Measurements from ENCODE around the gene FBXL19.

FBXL19 gene

DNA sequence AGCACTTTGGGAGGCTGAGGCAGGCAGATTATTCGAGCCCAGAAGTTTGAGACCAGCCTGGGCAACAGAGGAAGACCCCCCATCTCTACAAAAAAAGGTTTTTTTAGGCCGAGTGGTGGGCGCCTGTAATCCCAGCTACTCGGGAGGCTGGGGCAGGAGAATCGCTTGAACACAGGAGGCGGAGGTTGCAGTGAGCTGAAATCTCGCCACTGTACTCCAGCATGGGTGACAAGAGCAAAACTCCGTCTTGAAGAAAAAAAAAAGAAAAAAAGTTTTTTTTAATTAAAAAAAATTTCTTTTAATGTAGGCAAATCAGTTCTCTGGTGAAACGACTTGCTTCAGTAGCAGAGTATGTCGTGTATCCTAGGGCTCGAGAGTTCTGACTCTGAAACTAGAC lies 72.6 kb downstream of the FBXL19 start:
- no peaks in the 10 kb centered on the region for H3K36me3 ChIP-seq
- intact Hi-C loops (cut with DNase I; ENCODE audit: low total_unique reads): loop anchor here (5.0 kb wide), 1 partner anchor 36 kb away; the partner anchor contains the start of gene STX4
- no peak for DNase-seq
- peak overlapping the region; percentile 71 to 79 for H3K27ac ChIP-seq
- peaks cover 0 to 27% (median 17%) of the 10 kb centered on the region in 4 donors for H3K4me1 ChIP-seq
- TF ChIP-seq, protein P1, sequence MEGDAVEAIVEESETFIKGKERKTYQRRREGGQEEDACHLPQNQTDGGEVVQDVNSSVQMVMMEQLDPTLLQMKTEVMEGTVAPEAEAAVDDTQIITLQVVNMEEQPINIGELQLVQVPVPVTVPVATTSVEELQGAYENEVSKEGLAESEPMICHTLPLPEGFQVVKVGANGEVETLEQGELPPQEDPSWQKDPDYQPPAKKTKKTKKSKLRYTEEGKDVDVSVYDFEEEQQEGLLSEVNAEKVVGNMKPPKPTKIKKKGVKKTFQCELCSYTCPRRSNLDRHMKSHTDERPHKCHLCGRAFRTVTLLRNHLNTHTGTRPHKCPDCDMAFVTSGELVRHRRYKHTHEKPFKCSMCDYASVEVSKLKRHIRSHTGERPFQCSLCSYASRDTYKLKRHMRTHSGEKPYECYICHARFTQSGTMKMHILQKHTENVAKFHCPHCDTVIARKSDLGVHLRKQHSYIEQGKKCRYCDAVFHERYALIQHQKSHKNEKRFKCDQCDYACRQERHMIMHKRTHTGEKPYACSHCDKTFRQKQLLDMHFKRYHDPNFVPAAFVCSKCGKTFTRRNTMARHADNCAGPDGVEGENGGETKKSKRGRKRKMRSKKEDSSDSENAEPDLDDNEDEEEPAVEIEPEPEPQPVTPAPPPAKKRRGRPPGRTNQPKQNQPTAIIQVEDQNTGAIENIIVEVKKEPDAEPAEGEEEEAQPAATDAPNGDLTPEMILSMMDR (IDR thresholded peaks at IDR 0.05): no peak
- no peaks in the 10 kb centered on the region for H3K9me3 ChIP-seq
- H3K4me3 ChIP-seq: peak overlapping the region in 1 of 2 donors; percentile 59
- H3K27me3 ChIP-seq: no peaks in the 10 kb centered on the region

DNA sequence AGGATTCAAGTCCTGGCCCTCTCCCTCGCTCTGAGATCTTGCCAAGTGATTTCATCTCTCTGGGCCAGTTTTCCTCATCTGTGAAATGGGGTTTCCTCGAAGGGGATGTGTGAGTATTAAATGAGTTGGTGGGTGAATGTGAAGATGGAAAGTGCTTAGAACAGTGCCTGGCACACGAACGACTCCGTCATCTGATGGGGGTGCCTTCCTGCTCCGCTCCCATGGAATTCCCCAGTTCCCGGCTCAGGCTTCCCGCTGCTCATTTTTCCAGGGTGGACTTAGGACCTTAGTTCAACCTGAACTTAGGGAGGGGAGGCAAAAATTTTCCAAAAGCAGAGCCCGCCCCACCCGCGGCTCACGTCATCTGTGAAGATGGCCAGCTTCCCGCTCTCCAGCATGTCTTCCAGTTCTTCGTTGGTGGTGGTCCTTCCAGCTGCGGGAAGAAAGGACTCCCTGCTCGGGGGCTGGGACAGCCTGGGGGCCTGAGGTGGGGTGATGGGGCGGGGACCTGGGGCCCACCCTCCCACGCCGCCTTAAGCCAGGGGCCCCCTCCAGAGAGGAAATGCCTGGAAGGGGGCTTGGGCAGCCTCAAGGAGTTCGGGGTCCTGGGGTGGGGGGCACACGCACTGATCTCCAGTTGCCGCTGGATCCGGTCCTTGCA lies 73.1 kb downstream of the FBXL19 start:
- intact Hi-C loops (cut with DNase I; ENCODE audit: low total_unique reads): loop anchor here (5.0 kb wide), 1 partner anchor 36 kb away; the partner anchor contains the start of gene STX4
- H3K27me3 ChIP-seq: no peaks in the 10 kb centered on the region
- H3K9me3 ChIP-seq: no peaks in the 10 kb centered on the region

DNA sequence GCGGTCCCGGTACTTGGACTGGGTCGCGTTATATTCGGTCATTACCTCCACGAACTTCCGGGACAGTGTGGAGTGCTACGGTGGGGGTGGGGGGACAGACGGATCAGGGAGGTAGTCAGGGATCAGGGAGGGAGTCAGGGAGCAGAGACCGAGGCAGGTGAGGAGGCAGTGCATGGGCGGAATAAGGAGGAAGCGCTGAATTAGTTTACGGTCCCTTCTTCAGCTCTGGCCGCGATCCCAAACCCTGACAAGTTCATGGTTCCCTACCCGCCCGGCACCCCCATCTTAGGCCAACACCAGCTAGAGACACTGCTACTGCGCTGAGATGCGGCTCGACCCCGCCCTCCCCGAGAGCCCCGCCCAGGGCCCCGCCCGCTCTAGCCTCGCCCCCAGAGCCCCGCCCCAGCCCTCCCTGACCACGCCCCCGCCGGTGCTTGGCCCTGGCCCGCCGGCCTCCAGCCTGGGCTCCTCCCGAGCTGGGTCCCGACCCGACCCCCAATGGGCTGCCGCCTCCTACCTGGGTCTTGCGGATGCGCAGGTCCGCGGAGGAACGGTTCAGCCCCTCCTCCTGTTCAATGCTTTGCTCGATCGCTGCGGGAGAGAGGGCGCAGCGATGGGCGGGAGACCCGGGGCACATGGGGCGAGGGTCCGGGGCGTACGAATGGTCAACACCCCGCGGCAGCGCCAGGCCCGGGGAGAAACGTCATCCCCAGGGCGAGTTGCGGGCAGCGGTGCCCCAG lies 73.8 kb downstream of the FBXL19 start:
- TF ChIP-seq, protein P1 (IDR thresholded peaks at IDR 0.05): no peak
- H3K27me3 ChIP-seq: no peaks in the 10 kb centered on the region
- no peaks in the 10 kb centered on the region for H3K9me3 ChIP-seq
- intact Hi-C loops (cut with DNase I; ENCODE audit: low total_unique reads): loop anchor here (5.0 kb wide), 1 partner anchor 35 kb away; the partner anchor contains the start of gene STX4
- peaks cover 0 to 27% (median 17%) of the 10 kb centered on the region in 4 donors for H3K4me1 ChIP-seq
- no peaks in the 10 kb centered on the region for H3K36me3 ChIP-seq
- peak overlapping the region; percentile 53 to 59 for H3K4me3 ChIP-seq
- DNase-seq: peak; percentile 81 to 91
- H3K27ac ChIP-seq: peak overlapping the region; percentile 71 to 79

More for the DNA sequence above, 73.1 kb downstream of the FBXL19 start:
- no peak for DNase-seq
- peak overlapping the region; percentile 71 to 79 for H3K27ac ChIP-seq
- no peaks in the 10 kb centered on the region for H3K36me3 ChIP-seq
- TF ChIP-seq, protein P1 (IDR thresholded peaks at IDR 0.05): no peak
- H3K4me1 ChIP-seq: peaks cover 0 to 27% (median 17%) of the 10 kb centered on the region in 4 donors
- H3K4me3 ChIP-seq: peak overlapping the region; percentile 53 to 59

DNA sequence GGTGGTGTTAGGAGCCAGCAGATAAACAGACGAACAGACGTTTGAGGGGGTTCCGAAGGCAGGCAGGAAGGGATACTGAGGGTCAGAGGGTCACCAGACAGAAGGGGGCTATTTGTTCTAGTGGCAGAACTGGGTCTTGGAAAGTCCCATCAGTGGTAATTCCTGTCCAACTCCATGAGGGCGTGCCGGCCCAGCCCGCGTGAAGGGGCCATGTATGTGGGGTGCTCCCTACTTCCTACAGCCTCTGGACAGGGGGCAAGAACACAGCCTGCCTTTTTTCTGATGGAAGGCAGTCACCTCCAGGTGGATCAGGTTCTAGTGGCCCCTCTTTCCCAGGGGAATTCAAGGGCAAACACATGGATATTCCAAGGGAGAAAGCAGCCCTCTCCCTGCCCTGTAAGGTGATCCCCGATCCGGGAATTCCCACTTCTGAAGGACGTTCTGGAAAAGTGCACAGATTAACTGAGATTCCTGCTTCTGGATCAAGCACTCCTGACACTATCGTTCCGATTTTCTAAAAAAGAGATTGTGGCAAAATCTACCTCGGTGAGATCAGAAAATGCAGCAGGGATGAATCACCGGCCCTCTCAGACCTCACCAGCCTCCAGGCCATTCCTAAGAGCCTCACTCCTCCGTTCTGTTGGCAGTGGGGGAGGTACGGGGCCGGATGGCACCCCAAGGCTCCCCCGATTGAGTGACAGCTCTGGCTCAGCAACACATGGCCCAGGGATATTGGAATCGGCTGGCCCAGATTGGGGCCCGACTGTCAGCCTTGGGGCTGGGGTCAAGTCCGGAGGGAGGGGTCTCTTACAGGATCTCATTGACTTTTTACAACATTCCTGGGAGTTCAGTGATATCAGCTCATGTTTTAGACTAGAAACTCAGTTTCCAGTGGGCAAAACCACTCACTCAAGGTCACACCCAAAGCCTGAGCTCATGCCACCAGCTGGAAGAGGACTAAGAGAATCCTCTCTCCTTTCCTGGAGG lies 74.6 kb downstream of the FBXL19 start:
- Histone ChIP-seq H3K27ac (peak overlapping the region; percentile 71 to 79), H3K9me3 (no peaks in the 10 kb centered on the region), H3K36me3 (no peaks in the 10 kb centered on the region), H3K4me1 (peaks cover 0 to 27% (median 17%) of the 10 kb centered on the region in 4 donors), H3K4me3 (peak overlapping the region; percentile 53 to 59), H3K27me3 (no peaks in the 10 kb centered on the region)
- intact Hi-C loops (cut with DNase I; ENCODE audit: low total_unique reads): loop anchor here (5.0 kb wide), 1 partner anchor 34 kb away; the partner anchor contains the start of gene STX4
- TF ChIP-seq, protein P1 (IDR thresholded peaks at IDR 0.05): no peak
- no peak for DNase-seq
